Left ventricle myocardium superior (tissue), 1 donor: Measurements from ENCODE around the gene PGAM1. TPM values are rescaled to one million over a fixed set of nuclear protein-coding genes. Genes with fewer than 3 reads are reported as not detected.

ENCODE experiments used
- total RNA-seq: library from RNA; stranded (reverse); fragmentation: NEBNext Ultra II Directional; extraction: Animal tissue kit (Norgen Biotek cat#: 25700); gene quantifications from one replicate; pipeline ENCODE4 v1.2.1, GENCODE V29; 2021
- donor health status: DM: no; HTN: yes; CAD: no; lungs with severe emphysema.

PGAM1 gene
- total RNA-seq, 1 donor from 2014 or later: 234 TPM

Other genes starting within 250 kb of the PGAM1 start
- 0.17 TPM for gene SLIT1, start 240.2 kb upstream of the PGAM1 start, total RNA-seq
- 3.3 TPM for gene ARHGAP19, start 133.6 kb upstream of the PGAM1 start, total RNA-seq
- gene FRAT1, start 106.9 kb upstream of the PGAM1 start, total RNA-seq: 6.8 TPM
- 9.0 TPM for gene FRAT2, start 91.5 kb upstream of the PGAM1 start, total RNA-seq
- 11.6 TPM for gene RRP12, start 24.9 kb upstream of the PGAM1 start, total RNA-seq
- 14.7 TPM for gene EXOSC1, start 19.8 kb downstream of the PGAM1 start, total RNA-seq
- 22.2 TPM for gene ZDHHC16, start 20.0 kb downstream of the PGAM1 start, total RNA-seq
- gene MMS19, start 72.2 kb downstream of the PGAM1 start, total RNA-seq: 38.4 TPM
- 28.1 TPM for gene UBTD1, start 72.7 kb downstream of the PGAM1 start, total RNA-seq
- 318 TPM for gene ANKRD2, start 146.6 kb downstream of the PGAM1 start, total RNA-seq
- 11.9 TPM for gene HOGA1, start 158.2 kb downstream of the PGAM1 start, total RNA-seq
- gene C10orf62, start 163.5 kb downstream of the PGAM1 start, total RNA-seq: 0.35 TPM
- gene MORN4, start 207.3 kb downstream of the PGAM1 start, total RNA-seq: 8.7 TPM
- 10.2 TPM for gene PI4K2A, start 214.5 kb downstream of the PGAM1 start, total RNA-seq